GOT3 (cell line): ENCODE data around the gene OGA.

Source experiments
- DNase-seq: peaks from one replicate; lab custom pipeline; 2025; ENCODE audit warnings: mixed read lengths; lab: John Stamatoyannopoulos, UW

Gene OGA

DNA sequence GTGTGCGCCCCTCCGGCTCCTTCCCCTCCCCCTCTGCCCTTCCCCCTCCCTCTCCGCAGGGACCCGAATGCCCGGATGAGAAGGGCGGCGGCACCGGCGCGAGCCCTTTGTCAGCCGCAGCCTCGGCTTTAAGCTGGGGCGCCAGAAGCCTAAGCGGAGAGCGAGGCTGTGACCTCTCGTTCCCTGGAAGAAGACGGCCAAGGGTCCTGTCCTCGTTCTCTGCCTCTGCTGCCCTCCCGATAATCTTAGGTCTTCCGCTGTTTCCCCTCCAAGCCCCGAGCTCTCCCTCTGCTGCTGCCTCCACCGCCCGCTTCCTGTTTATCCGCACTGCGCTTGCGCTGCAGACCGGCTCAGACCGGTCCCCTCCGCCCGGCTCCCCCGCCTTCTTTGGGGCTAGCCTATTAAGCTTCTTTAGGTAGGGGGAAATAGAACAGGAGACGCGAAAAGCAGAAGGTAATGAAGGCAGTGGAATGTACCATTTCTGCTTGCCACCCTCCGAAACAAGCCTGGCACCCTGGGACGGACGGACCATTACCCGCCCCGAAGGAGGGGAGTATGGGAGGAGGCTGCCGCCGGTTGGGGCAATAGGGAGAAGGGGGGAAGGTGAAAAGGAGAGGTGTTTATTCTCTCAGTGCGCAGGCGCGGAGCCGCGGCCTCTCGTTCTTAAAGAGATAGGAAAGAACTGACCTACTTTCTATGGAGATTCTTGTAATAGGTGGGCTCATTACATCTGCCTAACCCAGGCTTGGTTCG, at the start of gene OGA:
Gene OGA, minus strand, starts transcription at position 326 of the 753 bp plus-strand sequence. CDS start 422 bp downstream, outside the sequence.
- peak; percentile 92 for DNase-seq

DNA sequence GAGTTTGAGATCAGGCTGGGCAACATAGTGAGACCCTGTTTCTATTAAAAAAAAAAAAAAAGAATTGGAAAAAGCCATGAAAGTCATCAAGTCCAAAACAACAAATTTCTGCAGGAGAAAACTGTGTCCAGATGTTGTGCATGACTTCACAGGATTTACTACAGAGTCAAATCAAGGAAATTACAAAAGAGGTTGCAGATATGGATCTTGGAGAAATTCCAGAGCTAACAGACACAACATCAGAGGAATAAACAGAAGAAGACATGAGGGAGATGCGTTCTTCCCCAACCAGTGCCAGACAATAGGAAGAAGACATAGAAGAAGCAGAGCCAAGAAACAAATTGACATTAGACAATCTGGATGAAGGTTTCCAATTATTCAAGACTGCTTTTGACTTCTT, 49.7 kb upstream of the OGA start:
- DNase-seq = no peak

DNA sequence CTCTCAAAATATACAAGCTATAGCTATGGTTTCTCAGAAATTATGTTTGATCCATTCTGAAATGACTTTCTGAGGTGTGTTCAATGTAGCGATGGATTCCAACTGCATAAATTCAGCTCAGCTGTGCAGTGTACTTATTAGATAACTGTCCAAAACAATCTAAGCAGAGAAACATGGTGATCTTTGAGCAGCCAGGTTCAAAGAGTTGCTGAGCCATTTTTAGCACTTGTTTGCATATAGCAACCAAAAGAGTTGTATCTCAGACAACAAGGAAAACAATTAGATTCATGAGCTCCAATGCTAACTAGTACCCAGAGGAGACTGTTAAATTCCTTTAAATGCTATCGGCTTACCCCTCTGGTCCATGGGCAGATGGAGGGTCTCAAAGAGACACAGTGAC, 41.3 kb upstream of the OGA start:
- DNase-seq = no peak

DNA sequence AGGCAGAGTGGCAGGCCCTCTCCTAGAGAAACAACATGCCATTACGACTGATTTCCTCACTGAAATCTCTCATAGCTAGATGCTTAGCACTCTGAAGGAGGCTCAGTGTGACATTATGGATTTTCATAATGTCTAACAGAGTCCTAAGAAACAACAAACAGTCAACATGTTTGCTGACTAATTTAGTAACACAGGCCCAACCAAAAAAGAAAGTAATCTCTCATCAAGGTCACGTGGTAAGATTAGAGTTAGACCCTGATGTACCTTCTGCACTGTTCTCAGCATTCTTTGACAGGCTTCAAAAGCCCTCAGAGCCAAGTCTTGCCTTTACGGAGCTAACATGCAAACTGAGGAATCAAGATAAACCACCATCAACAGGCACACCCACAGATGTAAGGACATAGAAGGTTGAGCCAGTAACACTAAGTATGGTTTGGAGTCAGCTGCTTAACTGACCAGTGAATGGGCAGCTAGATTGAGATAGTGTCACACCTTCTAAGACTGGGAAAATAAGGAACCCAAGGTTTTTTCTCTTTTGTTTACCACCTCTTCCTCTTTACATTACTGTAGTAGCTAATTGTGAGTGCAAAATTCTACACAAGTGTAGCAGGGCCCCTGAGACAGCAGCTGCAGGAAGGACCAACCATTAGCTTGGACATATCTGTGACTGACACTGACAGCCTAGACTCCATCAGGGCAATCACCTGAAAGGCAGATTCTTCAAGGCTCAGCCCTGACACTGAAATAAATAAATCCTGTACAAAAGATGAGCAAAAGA, 40.7 kb upstream of the OGA start:
- DNase-seq = no peak

DNA sequence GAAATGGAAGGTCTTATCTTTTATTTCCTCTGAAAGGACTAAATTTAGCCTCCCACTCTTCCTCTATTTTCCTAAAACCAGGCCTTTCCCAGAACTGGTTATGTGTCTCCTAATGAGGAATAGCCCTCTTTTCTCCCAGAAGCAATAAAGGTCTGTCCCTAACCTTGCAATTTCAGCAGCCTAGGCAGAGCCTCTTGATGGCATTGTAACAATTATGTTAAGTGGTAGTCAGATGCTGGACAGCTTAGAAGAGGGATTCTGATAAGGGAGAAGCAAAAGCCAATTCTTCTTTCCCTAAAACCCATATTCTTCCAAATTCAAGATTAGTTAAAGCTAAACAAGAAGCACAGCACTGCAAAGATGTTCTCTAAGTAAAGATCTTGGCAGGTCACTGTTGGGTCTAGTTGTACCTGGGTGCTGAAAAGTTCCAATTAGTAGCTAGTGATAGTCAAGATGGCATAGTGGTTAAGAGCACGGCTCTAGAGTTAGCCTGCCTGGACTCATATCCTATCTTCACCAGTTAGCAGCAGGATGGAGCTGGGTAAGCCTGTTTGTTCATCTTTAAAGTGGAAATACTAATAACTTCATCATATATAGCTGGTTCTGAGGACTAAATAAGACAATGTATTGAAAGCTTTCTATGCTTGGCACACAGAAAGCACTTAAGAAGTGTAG, 39.7 kb upstream of the OGA start:
- no peak for DNase-seq

DNA sequence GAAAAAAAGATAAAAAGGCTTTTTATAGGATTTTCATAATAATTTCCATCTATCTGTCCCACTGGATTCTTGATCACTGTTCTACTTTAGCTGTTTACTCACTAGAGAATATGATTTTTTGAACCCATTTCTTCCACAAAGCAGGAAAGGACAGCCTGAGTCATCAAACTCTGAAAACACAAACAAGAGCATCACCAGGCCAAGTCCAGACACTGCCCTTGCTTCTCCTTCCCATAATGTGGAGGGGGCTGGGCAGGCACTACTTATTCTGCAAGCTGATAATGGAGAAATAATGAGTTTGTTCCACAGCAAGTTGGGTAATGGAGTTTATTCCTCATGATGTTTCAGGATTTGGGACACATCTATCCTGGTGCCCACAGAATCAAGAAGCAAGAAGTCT, 38.4 kb upstream of the OGA start:
- DNase-seq = no peak

DNA sequence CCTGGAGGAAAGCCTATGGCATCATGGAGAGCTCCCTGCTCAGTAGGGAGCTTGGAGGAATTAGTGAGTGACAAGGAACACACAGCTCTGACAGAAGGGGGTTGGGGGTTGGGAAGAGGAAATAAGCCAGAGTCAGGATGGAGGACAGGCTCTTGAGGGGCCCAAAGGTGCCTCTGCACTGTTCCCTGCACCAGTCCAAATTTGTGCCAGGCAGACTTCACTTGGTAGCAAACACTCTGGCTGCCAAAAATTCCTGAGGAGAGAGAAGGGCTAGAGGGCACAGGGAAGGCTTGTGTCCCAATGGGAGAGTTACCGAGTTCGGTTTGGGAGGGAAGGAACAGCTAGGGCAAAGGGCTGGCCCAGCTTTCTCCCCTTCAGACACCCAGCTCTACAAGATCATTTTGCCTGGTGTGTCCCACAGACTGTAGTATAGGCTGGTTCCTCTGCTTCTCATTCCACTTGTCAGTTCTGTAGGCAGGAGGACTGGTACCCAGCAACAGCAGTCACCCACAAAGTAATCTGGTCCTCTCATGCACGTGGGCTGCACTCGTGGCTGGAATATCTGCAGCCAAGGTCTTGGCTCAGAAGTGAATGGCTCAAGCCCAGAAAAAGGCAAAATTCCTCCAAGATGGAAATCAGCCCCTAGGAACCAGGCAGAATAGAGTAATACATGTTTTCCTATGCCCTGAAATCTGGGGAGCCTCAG, 33.3 kb upstream of the OGA start:
- no peak for DNase-seq

DNA sequence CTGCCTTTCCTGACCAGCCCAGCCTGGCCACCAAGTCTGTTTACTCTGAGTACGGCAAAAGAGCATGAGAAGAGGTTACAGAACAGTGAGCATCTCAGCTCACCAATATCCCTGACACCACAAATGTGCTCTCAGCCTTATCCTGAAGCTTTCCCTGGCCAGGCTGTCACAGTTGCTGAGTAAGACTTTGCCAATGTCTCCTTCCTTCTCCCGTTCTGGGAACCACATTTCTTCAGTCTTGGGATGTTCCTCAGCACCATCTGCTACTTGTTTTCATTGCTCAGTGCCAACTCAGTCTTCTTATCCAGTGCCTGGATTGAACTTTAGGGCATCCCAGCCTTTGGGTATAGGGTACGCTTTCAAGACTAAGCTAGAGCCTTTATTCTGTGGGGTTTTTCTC, 32.5 kb upstream of the OGA start:
- no peak for DNase-seq

DNA sequence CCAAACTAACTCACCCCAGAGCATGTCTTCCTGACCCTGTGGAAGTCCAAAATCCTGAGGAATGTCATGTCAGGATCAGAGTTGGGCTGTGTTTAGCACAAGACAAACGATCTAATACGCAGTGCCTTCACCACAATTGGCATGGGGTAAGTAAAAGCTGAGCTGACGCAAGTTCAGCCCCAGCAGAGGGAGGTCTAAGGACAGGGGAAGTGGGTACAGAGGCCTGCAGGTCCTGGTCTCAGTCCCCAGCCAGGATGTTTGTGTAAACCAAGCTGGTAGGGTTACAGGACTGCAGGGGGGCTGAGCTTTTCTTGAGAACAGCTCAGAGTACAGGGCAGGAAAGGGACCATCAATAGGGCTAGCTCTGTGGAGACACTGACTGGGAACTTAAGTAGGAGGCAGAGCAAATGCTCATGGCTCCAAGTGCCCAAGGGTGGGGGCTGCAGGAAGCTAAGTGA, 30.7 kb upstream of the OGA start:
- no peak for DNase-seq

DNA sequence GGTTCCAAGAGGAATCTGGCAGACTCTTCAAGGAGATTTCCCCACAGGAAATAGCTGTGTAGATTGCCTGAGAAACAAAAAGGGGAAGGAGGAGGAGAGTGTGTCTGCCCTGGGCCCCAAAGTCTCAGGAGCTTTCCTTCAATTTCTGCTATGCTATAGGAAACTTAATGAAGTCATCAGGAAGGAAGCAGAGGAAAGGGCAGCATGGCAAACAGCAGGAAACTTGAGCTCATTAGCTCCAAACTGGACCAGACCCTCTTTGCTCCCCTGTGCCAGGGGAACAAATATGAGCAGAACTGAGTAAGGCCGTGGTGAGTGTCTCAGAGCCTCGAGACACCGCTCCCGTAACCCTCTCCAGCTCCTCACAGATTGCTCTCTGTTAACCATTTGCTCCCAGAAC, 30.2 kb upstream of the OGA start:
- DNase-seq = no peak

DNA sequence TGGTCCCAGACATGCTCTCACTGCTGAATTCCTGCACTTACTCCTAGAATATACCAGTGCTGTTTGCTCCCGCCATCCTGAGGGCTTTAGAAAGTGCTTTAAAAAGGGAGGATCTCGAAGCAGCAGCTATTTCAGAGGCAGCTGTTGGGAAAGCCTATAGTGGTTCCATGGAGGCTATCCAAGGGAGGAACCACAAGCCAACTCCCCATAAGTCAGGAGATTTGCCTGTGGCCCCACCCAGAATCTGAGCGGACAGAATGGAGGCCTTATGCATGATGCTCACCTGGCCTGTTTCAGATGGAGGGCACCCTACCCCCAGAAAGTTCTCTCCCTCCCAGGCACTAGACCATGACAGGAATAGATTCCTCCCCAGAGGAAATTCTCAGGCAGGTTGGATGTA, 27.6 kb upstream of the OGA start:
- no peak for DNase-seq

DNA sequence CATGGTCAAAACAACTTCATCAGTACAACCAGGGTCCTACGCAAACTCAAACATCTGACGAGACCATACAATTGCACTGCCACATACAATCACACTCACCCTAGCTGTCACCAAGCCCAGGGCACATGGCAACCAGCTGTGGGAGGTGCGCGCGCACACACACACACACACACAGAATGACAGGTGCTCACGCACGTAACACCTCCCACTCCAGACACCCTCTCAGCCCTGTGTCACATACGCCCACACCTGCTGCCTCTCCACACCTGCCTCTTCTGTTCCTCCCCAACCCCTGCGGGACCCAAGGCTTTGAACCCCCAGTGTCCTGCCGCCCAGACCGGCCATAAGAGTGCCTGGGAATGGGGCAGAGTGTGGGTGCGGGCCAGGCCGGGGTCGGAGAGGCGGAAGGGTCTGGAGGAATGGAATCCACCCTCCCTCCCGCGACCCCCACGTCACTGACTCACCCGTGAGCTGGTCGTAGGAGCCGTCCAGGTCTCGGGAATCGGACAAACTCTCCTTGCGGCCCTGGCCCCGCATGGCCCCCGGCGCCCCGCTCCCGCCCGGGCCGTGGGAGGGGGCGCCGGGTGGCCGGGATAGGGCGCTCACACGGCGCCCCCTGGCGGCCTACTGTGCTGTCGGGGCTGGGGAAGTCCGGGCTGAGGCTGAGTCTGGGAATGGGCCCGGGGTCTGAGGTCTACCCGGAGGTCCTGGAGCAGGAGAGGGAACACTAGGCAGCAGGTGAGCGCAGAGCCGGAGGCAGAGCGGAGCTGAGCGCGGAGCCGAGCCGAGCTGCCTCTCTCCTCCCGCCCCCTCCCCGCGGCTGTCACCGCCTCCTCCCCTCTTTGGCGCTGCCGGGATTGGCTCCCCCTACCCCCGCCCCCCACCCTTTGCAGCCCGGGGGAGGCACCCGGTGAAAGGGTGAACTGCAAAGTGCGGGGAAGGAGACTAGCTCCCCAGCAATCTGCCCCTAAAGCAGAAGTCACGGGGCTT, 25.1 kb upstream of the OGA start, which contains the start of gene KCNIP2:
Gene KCNIP2, minus strand, starts transcription at position 769 of the 990 bp plus-strand sequence. Its CDS starts 232 bp downstream, at position 537.
- DNase-seq = no peak

DNA sequence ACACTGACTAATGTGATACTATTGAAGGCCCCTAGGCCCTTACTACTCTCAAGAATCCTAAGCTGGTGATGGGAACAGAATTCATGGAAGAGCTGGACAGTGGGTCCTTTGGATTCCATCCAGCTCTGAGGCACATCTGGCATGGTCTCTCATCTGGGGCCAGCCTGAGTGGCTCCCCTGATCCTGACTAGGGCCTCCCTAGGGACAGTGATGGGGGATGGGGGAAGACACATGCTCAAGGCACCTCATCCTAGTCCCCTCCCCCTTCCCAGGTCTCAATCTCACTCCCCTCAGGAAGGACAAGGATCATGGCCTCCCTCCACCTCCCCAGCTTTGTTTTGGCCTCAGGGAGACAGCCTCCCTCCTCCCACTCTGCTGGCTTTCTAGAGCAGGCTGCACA, 23.6 kb upstream of the OGA start:
- DNase-seq = no peak

DNA sequence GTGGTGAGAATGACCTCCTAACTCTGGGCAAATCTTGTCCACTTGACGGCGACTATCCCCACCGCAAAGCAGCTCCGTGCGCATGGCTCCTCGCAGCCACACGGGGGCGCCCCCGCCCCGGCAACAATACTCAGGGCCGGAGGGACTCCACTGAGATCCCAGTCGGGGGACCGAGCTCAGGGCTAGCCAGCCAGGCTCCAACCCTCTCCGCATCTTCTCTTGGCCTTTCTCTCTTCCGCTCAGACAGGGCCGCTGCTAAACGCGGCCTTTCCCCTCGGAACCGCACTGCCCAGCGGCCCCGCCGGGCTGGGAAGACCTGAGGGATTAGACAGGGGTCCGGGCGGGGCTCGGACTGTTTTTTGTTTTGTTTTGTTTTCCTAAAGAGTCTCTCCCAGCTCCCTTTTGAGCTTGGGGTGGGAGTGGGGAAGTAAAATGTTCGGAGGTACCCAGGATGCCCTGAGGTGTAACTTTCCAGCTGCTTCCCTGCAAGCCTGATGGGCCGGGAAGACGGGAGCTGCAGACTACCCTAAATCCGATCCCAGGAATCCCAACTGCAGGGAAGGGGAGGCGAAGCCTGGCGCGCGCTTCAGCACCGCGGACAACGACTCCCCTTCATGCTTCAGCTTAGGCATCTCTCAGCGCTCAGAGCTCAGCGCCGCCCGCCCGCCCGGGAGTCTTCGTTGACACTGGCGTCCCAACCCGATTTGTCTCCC, 22.7 kb upstream of the OGA start:
- DNase-seq = peak; percentile 12

DNA sequence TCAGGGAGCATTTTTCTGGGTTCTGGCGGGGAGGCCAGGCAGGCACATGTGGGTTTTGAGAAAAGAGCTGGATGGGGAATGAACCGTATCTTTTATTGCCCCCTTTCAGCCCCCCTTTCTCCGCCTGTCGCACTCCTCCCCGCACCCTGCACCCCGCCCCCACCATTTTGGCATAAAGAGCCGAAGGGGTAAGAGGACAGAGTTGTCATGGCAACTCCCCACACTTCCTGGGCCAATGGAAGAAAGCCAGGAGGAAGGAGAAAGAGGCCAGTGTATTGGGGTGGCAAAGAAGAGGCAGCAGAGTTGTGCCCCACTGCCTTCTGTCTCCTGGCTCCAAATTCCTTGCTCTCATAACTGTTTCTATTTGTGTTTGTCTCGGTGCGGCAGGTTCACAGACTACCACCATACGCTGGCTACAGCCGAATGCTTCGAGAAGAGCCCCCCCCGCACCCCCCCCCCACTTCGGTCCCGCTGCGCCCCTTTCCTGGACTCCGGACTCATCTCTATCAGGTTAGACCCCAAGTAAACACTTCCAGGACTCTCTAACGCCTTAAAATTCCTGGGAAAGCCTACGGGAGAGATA, 21.9 kb upstream of the OGA start:
- DNase-seq = no peak

DNA sequence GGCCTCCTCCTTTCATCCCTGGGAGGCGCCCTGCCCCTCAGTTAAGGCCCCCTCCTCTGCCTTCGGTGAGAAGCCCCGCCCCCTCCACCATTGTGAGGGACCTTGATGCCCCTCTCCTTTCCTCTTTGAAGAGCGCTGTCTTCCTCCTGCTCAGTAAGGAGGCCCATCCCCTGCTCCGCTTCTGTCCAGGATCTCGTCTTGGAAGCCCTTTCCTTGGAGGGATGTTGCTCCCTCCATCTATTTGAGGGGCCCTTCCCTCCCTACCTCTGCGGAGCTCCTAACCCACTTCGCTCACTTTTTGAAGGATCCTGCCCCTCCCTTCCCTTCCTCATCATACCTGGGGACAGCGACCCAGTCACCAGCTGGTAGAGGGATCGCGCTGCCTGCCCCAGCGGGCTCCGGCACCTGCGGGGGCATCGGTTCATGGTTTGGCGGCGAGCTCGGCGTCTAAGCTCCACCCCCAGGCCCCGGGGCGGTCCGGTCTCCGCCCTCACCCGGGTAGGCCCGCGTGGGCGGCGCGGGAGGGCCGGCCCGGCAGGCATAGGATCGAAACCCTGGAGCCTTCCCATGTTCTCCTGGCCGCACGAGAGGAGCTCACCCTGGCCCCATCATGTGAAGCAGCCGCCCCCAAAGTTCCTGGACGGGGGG, 21.3 kb upstream of the OGA start:
- DNase-seq = no peak

DNA sequence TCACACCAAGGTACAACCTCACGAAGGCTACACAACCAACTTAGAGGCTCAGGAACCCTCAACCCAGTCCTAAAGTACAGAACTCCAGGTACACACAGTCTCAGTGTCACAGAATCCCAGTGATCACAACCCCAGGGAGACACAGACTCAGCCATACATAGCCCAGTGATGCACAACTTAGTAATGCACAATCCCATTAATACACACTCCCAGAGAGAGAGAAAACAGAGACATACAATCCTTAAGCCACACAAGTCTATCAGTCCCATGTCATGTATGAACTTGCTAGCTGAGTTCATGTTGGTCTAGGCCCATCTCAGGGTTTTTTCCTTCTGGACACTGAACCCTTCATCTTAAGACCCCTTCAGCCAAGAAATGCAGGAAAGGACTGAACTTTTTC, 20.8 kb upstream of the OGA start:
- no peak for DNase-seq

DNA sequence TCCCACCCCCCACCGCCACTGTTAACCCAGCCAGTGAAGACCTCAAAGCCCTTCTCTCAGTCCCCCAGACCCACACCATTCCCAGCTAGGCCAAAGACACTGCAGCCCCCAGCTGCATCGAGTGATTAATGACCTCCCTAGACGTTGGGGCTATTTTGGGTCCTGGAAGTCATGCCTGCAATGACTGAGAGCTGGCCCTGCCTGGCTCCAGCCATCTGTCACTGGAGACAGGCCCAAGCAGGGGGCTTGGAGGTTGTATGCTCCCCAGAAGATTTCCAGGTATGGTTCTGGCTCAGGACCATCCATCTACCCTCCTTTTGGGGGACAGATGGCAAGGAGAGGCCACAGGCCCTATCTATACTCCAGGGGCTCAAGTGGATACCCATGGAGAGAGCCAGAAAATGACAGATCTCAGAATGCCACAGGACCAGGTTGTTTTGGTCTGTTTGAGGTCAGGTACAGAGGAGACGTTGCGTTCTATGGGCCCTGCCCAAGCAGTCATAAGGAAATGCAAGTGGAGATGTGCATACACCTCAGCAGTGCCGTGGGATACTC, 20.2 kb upstream of the OGA start:
- DNase-seq = no peak

DNA sequence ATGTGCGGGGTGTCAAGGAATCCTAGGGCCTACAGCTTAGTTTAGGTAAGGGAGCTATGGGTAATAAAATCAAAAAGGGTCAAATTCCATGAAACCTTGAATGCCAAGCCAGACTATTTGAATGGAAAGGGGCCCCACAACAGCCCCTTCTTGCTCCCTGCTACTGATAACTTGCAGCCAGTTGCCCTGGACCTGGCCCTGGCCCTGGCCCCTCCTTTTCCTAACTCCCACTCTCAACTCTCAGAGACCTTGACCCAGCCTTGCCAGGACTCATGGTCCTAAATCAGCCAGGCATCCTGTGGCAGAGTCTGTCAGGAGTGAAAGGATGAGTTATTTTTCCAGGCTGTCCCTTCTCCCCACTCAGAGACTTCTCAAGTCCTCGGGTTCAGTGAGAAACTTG, 19.5 kb upstream of the OGA start:
- no peak for DNase-seq
